T-helper 2 cell treated with Interferon-gamma antibody and Interleukin-4, amounts not matched to agents 100 ng/mL and 5 ng/mL, for 36 hours (primary cell): ENCODE results near the gene BCAS1. TPM values are rescaled to one million over a fixed set of nuclear protein-coding genes. Genes with fewer than 3 reads are reported as not detected.

Experiments
- intact Hi-C: fragments of 100-400 bp; cut with micrococcal nuclease; formaldehyde crosslinking; loops from one replicate; pipeline ENCODE4 v1.15.1; 2023
- total RNA-seq: library from RNA; stranded (reverse); gene quantifications from 2 replicates; pipeline ENCODE4 v1.2.3, GENCODE V29; 2022

Gene BCAS1
- total RNA-seq, 1 donor from 2014 or later: not detected

GRCh38 chr20:53966774-53967398 is 103.5 kb downstream of the BCAS1 start:
- intact Hi-C loops: no loop called here

GRCh38 chr20:53964501-53965253 is 105.7 kb downstream of the BCAS1 start:
- intact Hi-C loops: no loop called here

DNA sequence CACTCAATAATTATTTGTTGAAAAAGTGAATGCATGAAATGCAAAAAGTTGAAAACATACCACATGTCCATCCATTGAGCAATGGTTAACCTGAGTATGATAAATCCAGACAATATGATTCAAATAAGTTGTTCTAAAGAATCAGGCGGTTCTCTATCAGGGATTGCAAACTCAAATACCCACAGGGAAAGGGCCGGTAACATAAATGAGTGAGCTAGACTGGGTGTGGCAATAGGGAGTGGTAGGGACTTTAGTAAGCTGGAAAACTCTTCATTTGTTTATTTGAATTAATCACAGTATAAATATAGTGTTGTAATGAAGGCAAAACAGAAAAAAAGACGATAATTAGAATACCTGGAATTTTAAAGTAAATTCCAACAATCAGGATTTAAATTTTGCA is 106.3 kb downstream of the BCAS1 start:
- intact Hi-C loops: no loop called here

GRCh38 chr20:53963635-53964034 is 106.8 kb downstream of the BCAS1 start:
- intact Hi-C loops: no loop called here

- intact Hi-C loops: no loop called here
Observed at GRCh38 chr20:53962388-53962787, 108.0 kb downstream of the BCAS1 start.

DNA sequence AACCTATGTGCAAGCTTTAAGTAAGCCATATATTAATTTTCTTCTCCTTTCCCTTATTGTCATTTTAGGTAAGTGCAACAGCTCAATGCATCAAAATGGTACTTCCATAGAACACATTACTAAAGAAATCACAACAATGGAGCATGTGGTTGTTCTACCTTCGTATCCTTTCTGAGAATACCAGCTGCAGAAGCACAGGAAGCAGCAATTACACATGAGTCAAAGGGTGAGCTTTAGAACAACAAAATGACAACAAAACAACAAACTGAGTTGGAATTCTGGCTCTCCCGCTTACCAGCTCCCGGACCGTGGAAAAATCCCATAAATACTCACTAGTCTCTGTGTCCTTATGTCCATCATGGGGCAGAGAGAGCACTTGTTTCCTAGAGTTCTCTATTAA is 108.9 kb downstream of the BCAS1 start:
- intact Hi-C loops: no loop called here

GRCh38 chr20:53960579-53961272 is 109.7 kb downstream of the BCAS1 start:
- intact Hi-C loops: no loop called here

DNA sequence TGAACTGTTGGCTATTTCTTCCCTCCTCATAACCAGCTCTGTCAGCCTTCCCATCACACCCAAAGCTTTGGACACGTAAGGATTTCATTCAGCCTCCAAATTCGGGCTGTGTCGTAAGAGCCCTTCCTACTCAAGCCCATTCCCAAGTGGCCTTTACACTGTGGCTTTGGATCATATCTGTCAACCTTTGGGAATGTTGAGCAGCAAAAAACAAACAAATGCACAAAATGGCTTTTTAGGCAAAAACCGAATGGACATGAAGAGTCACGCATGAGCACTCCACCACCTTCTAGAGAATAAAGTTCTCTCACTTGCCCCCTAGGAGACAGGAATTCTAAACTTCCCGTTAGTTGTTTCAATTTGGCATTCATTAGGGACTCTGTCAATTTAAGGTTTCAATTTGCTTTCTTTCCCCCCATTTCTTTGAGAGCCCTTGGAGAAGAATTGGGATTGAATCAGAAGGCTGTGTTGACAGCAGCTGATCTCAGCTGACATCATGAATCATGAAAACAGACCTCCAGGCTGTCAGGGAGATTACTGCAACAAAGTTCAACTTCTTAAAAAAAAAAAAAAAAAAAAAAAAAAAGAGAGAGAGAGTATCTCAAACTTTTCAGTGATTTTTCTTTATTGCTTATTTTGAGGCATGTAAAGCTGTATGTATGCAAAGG is 110.3 kb downstream of the BCAS1 start:
- intact Hi-C loops: no loop called here

DNA sequence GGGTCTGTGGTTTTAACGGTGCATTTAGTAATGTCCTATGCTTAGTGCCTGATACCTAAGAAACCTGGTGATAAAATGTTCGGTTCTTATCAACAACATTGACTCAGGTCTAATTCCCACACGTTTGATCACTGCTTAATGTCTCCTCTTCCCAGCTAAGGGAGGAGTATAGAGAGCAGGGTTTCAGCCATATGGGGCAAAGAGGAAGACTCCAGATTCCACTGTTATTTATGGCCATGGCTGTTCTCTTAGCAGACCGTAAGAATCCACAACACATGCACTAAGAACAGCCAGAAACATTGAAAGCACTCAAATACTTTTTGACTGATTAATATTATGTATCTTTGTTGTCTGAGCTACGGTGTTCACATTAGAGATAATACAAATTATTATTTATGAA is 112.1 kb downstream of the BCAS1 start:
- intact Hi-C loops: no loop called here

GRCh38 chr20:53957451-53958172 is 112.8 kb downstream of the BCAS1 start:
- intact Hi-C loops: no loop called here

DNA sequence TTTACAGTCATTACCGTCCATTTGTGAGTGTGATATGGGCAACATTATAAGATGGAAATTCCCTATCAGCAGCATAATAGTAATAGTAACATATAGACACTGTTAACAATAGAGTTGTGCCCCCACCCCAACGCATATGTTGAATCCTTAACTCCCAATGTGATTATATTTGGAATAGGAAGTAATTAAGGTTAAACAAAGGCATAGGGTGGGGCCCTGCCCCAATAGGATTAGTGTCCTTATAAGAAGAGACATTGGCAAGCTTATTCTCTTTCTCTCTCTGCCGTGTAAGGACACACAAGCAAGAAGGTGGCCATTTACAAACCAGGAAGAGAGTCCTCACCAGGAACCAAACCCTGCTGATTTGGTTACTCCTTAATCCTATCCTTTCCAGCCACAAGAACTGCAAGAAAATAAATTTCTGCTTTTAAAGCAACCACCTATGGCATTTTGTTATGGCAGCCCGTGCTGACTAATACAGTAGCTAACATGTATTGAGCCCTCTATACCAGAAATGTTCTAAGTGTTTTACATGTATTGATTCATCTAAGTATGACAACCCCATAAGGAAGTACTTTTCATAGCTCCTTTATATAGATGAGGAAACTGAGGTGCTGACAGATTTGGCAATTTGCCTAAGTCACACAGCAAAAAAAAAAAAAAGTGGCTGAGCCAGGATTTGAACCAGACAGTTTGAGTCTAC is 114.2 kb downstream of the BCAS1 start:
- intact Hi-C loops: no loop called here

- intact Hi-C loops: no loop called here
Observed at GRCh38 chr20:53954723-53955658, 115.4 kb downstream of the BCAS1 start.

DNA sequence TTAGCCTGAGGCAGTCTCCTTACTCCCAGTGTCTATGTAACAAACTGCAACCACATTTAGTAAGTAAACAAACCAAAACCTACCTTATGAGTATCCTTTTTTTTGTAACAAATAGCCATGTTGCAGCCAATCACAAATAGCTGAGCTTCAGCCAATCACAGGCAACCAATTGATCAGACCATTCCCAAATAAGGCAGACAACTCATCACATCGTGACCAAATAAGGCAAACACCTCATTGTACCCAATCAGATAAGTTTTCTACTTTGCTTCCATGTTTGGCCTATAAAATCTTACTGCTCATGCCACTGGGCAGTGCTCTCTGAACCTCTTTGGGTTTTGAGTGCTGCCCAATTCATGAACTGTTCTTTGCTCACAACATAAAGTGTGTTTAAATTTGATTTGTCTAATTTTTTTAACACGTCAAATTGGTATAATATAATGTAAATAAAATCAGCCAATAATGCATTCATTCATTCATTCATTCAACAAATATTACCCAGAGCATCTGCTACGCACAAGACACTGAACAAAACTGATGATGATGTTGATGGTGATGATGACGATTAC is 117.8 kb downstream of the BCAS1 start:
- intact Hi-C loops: no loop called here

DNA sequence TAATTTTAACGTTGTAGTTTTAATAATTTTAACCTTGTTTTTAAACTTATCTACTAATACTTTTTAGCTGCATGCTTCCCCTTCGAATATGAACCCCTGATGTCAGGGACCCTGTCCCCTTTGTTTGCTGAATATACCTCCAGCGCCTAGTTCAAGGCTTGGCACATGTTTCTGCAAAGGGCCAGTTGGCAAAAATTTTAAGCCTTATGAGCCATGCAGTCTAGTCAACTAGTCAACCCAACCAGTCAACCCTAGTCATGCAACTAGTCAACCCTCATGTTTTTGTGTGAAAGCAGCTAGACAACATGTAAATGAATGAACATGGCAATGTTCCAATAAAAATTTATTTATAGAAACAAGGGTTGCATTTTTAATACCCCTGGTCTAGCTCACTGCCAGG is 119.8 kb downstream of the BCAS1 start:
- intact Hi-C loops: no loop called here

GRCh38 chr20:53950031-53950430 is 120.4 kb downstream of the BCAS1 start:
- intact Hi-C loops: no loop called here

GRCh38 chr20:53949319-53949839 is 121.0 kb downstream of the BCAS1 start:
- intact Hi-C loops: loop anchor here (5.0 to 10.0 kb wide), 5 partner anchors 113 to 735 kb away; partner anchors contain the start of gene PFDN4

DNA sequence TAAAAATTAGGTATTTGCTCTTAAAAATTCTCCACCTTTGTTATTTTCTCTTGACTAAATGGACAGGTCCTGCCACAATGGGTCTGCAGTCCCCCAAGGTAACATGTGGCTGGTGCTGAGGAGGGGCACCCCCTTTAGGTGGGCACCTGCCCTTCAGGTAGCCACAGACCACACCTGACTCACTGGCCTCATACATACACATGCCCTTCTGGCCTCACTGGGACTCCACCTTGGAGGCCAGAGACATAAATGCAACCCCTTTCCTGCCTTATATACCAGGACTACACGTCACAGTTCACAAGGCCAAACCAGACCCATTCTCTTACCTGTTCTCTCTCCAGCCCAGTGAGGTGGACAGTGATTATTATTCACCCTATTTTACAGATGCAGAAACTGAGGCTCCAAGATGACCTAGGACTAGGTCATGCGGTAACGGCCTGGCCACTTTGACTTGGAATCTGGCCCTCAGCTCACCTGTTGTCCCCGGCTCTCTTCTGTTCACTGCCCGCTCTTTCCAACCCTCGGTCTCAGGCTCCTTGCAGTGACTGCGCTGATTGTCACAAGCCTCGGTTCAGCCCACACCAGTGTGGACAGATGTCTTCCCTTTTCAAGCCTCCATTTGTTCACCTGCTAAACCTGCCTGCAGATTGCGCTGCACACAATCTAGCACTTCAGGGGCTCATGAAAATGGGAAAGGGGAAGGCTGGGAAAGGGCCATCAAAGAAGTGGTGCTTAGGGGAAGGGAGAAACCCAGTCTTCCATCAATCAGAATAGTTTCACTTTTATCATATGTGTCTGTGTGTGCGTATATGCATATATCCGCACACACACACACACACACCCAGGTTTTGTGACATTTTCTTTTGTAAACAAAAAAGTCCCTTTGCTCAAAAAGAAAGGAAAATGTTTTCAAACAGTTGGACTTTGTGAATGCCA is 121.7 kb downstream of the BCAS1 start:
- intact Hi-C loops: loop anchor here (5.0 to 10.0 kb wide), 5 partner anchors 114 to 734 kb away; partner anchors contain the start of gene PFDN4
